Kidney (tissue), 14 donors: Measurements from ENCODE around the gene MRM3. TPM values are rescaled to one million over a fixed set of nuclear protein-coding genes. Genes with fewer than 3 reads are reported as not detected.

Experiments used
- DNase-seq, 5 donors: peaks; one replicate each; pipeline ENCODE4 v3.0.0-alpha.2; 2013 to 2020
- FAIRE-seq: peaks from 2 replicates; lab custom pipeline; 2012; peaks lifted over from hg19 to GRCh38; lab: Jason Lieb, UNC
- H3K27ac ChIP-seq, 2 donors: one replicate each; pipeline ENCODE4 v1.7.0; 2013; ENCODE audit warnings: low read depth in 2 of 2, low read length in 2 of 2, inconsistent platforms in 1 of 2
- H3K27me3 ChIP-seq: one replicate; pipeline ENCODE4 v1.7.1; 2013; ENCODE audit warnings: low read length, inconsistent platforms; ENCODE audit not compliant: control insufficient read depth, insufficient read depth
- H3K36me3 ChIP-seq, 3 donors: one replicate each; pipeline versions ENCODE4 v1.7.0 to v1.7.1; 2013; ENCODE audit warnings: low read length in 3 of 3, control low read depth in 1 of 3, inconsistent platforms in 1 of 3; ENCODE audit not compliant: insufficient read depth in 3 of 3, control insufficient read depth in 2 of 3
- H3K4me1 ChIP-seq, 3 donors: one replicate each; pipeline versions ENCODE4 v1.7.0 to v1.7.1; 2013; ENCODE audit warnings: low read length in 3 of 3, inconsistent platforms in 1 of 3, low read depth in 1 of 3; ENCODE audit not compliant: control insufficient read depth in 2 of 3, insufficient read depth in 2 of 3
- H3K4me3 ChIP-seq, 3 donors: one replicate each; pipeline versions ENCODE4 v1.7.0 to v1.8.1; 2013; ENCODE audit warnings: low read length in 3 of 3, control low read depth in 1 of 3, inconsistent platforms in 1 of 3
- H3K9ac ChIP-seq, 3 donors: one replicate each; pipeline versions ENCODE4 v1.7.0 to v1.7.1; 2013; ENCODE audit warnings: low read length in 3 of 3, control low read depth in 1 of 3, inconsistent platforms in 1 of 3
- H3K9me3 ChIP-seq, 3 donors: one replicate each; pipeline versions ENCODE4 v1.7.0 to v1.7.1; 2013; ENCODE audit warnings: low read length in 3 of 3, control low read depth in 1 of 3, inconsistent platforms in 1 of 3; ENCODE audit not compliant: control insufficient read depth in 2 of 3, insufficient read depth in 1 of 3
- CTCF ChIP-seq: IDR thresholded peaks from 3 replicates; pipeline ENCODE4 v1.5.1; 2012; ENCODE audit warnings: mild to moderate bottlenecking, moderate library complexity, borderline replicate concordance; ENCODE audit not compliant: insufficient read depth; ENCODE audit errors: extremely low read depth
- intact Hi-C: fragments of 100-400 bp; cut with DNase I; formaldehyde crosslinking; loops from one replicate; pipeline ENCODE4 v1.11.1; 2022
- polyA plus RNA-seq: library from polyadenylated mRNA; stranded (reverse); fragments of 350-450 nt; fragmentation: Illumina TruSeq; extraction: RNeasy Lipid Tissue Mini Kit (QIAGEN cat#74804); gene quantifications from one replicate; pipeline ENCODE4 v1.2.3, GENCODE V29; 2014; ENCODE audit warnings: low read depth, low replicate concordance; ENCODE audit not compliant: insufficient read depth
- total RNA-seq: library from RNA; stranded (reverse); fragmentation: NEBNext Ultra II Directional; extraction: Animal tissue kit (Norgen Biotek cat#: 25700); gene quantifications from one replicate; pipeline ENCODE4 v1.2.1, GENCODE V29; 2021
- donor health status: control.
- donor health status: control.
- donor health status: control.
- donor health status: control.
- donor health status: control.
- donor health status: DM: yes; HTN: yes; CAD: no.
- donor health status: Normal renal cell carcinoma (clear cell type).

MRM3 gene
- total and polyA plus RNA-seq, 2 donors from 2014 or later, result 14.4 to 21.3 TPM

GRCh38 chr17:759964-760363 lies 22.2 kb upstream of the MRM3 start:
- DNase-seq, result no peak
- H3K27ac ChIP-seq, result no peak overlapping the region
- H3K27me3 ChIP-seq, result no peaks in the 10 kb centered on the region
- no peak for FAIRE-seq
- no peaks in the 10 kb centered on the region for H3K9me3 ChIP-seq
- intact Hi-C loops, result no loop called here
- no peaks in the 10 kb centered on the region for H3K4me1 ChIP-seq
- no peak overlapping the region for H3K4me3 ChIP-seq
- TF ChIP-seq CTCF, result no peak
- no peak overlapping the region for H3K9ac ChIP-seq
- H3K36me3 ChIP-seq, result peaks cover 6 to 17% (median 11%) of the 10 kb centered on the region in 3 donors

DNA sequence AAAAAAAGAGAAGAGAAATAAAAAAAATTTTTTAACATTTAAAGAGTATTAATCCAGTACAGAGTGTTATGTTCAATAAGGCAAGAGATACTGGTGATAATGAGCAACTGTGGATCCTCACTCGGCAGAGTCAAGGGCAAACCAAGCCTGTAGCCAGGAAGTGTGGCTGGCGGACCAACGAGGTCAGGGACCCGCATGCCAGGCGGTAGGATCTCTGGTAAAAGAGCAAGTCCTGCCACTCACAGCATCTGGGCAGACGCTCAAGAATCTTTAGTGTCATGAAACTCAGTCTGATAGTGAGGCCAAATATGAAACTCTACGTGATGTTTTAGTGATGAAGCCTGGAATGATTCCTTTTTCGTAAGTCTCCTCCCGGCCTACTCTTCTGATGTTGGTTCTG lies 21.8 kb upstream of the MRM3 start:
- Histone ChIP-seq H3K9ac (no peak overlapping the region), H3K4me1 (no peaks in the 10 kb centered on the region), H3K27me3 (no peaks in the 10 kb centered on the region), H3K27ac (no peak overlapping the region), H3K36me3 (peaks cover 6 to 17% (median 14%) of the 10 kb centered on the region in 3 donors), H3K9me3 (no peaks in the 10 kb centered on the region), H3K4me3 (no peak overlapping the region)
- no peak for FAIRE-seq
- no peak for DNase-seq
- intact Hi-C loops, result no loop called here
- TF ChIP-seq CTCF, result no peak

DNA sequence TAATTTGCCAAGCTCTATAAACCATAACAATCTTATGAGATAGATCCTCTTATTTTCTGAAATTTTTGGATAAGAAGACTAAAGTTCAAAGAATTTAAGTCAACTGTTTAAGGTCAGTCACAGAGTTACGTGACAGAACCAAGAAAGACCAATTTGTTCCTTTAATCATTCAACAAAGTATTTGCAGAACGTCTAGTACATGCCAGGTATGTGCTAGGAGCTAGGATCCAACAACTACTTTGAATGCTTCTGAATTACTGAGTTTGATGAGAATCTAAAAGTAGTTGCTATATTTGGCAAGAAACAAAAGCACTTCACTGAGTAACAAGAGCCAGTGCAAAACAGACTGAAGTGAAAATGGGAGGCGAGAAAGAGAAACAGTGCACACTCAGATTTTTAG lies 15.1 kb upstream of the MRM3 start:
- no peak for TF ChIP-seq CTCF
- Histone ChIP-seq H3K9ac (no peak overlapping the region), H3K4me3 (no peak overlapping the region), H3K27me3 (no peaks in the 10 kb centered on the region), H3K4me1 (no peaks in the 10 kb centered on the region), H3K27ac (no peak overlapping the region), H3K36me3 (peaks cover 8 to 34% (median 25%) of the 10 kb centered on the region in 3 donors), H3K9me3 (no peaks in the 10 kb centered on the region)
- FAIRE-seq (no peak), DNase-seq (no peak)
- intact Hi-C loops, result no loop called here

GRCh38 chr17:773016-773415 lies 9.1 kb upstream of the MRM3 start:
- FAIRE-seq, result no peak
- Histone ChIP-seq H3K27me3 (no peaks in the 10 kb centered on the region), H3K4me1 (no peaks in the 10 kb centered on the region), H3K27ac (no peak overlapping the region), H3K4me3 (no peak overlapping the region), H3K36me3 (peaks cover 13 to 46% (median 45%) of the 10 kb centered on the region in 3 donors), H3K9ac (no peak overlapping the region), H3K9me3 (no peaks in the 10 kb centered on the region)
- no peak for DNase-seq
- no peak for TF ChIP-seq CTCF
- intact Hi-C loops, result no loop called here
